Astrocyte of the spinal cord (primary cell): ENCODE measurements around the gene TRPV5.

Experiments used
- DNase-seq: peaks from one replicate; pipeline ENCODE4 v3.0.0; 2011; ENCODE audit warnings: low read depth, low spot score
- H3K4me3 ChIP-seq: 2 replicates; pipeline ENCODE4 v1.5.1; 2011; ENCODE audit warnings: low read depth, mild to moderate bottlenecking, low read length, moderate library complexity
- CTCF ChIP-seq: IDR thresholded peaks from 2 replicates; pipeline ENCODE4 v1.5.1; 2012; ENCODE audit warnings: low read depth, mild to moderate bottlenecking, low read length, inconsistent platforms
- in situ Hi-C: cut with HindIII; loops from 2 replicates; pipeline ENCODE4 v1.10.0; 2017; ENCODE audit warnings: low sequenced_read_pairs

Gene TRPV5

DNA sequence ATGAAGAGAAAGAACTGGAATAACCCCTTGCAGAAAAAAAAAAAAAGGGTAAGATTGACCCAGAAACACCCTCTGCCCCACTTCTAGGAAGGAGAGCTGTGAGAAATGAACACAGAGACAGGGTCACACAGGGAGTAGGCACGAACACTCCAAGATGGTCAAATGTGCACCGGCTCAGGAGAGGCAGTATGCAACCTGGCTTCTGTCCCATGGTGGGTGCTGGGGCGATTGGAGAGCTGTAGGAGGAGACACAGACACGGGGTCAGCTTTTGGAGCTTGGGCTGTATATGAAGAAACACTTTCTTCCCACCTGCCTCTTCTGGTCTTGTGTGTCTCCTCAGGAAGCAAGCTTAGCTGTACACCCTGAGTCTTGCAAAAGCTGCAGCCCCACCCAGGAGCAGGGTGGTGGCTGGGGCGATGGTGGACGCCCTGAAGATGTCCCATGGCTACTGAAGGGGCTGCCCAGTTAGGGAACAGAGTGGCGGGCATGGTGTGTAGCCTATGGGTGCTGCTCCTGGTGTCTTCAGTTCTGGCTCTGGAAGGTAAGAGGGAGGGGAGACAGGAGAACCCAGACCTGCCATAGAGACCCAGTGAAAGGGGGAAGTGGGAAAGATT, 70.7 kb downstream of the TRPV5 start:
- no peak for TF ChIP-seq CTCF
- DNase-seq = no peak
- in situ Hi-C loops = no loop called here
- H3K4me3 ChIP-seq = no peak overlapping the region

GRCh38 chr7:142862351-142862750, 71.2 kb downstream of the TRPV5 start:
- no peak for DNase-seq
- no peak overlapping the region for H3K4me3 ChIP-seq
- in situ Hi-C loops = no loop called here
- TF ChIP-seq CTCF = no peak

DNA sequence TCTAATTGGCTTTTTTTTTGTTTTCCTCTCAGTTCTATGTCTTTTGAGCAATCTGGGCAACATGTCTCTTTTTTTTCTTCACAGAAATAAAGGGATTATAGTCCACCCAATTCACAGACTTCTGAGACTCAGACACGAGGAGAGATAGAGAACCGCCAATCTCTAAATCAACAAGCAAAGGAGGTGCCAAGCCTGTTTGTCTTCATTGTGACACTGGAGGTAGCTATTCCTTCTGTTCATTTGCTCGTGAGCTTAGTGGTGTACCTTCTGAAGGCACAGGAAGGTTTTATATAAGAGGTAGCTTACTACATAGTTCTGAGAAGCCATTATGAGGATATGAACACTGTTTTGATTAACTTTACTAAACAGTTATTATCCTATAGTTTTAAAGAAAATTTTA, 72.6 kb downstream of the TRPV5 start:
- in situ Hi-C loops = no loop called here
- DNase-seq = no peak
- TF ChIP-seq CTCF = no peak
- no peak overlapping the region for H3K4me3 ChIP-seq

- in situ Hi-C loops = no loop called here
- peak; percentile 56 for DNase-seq
- no peak overlapping the region for H3K4me3 ChIP-seq
- TF ChIP-seq CTCF = no peak
Observed at GRCh38 chr7:142859829-142860228, 73.7 kb downstream of the TRPV5 start.

GRCh38 chr7:142859411-142859810, 74.1 kb downstream of the TRPV5 start:
- in situ Hi-C loops = no loop called here
- TF ChIP-seq CTCF = no peak
- no peak for DNase-seq
- H3K4me3 ChIP-seq = no peak overlapping the region
